H9 (cell line): ENCODE data around the gene WT1. TPM values are rescaled to one million over a fixed set of nuclear protein-coding genes. Genes with fewer than 3 reads are reported as not detected.

Experiments
- DNase-seq: peaks from one replicate; pipeline ENCODE4 v3.0.0-alpha.2; 2017
- H2AFZ ChIP-seq: one replicate; pipeline ENCODE4 v1.6.1; 2013; ENCODE audit warnings: mild to moderate bottlenecking, low read length, control low read depth, moderate library complexity
- H2AK5ac ChIP-seq: 2 replicates; pipeline ENCODE4 v1.6.1; 2013; ENCODE audit warnings: low read length, control low read depth, mixed read lengths; ENCODE audit not compliant: insufficient read length
- H2BK120ac ChIP-seq: one replicate; pipeline ENCODE4 v1.6.1; 2013; ENCODE audit warnings: low read depth, mild to moderate bottlenecking, low read length, control low read depth, inconsistent platforms; ENCODE audit not compliant: poor library complexity, severe bottlenecking
- H2BK12ac ChIP-seq: 2 replicates; pipeline ENCODE4 v1.6.1; 2013; ENCODE audit warnings: low read length, control low read depth, mixed read lengths, low read depth; ENCODE audit not compliant: insufficient read length
- H2BK15ac ChIP-seq: 2 replicates; pipeline ENCODE4 v1.6.1; 2013; ENCODE audit warnings: low read depth, low read length, control low read depth
- H2BK20ac ChIP-seq: one replicate; pipeline ENCODE4 v1.6.1; 2013; ENCODE audit warnings: low read depth, mild to moderate bottlenecking, low read length, control low read depth, inconsistent platforms; ENCODE audit not compliant: poor library complexity, severe bottlenecking
- H2BK5ac ChIP-seq: 2 replicates; pipeline ENCODE4 v1.6.1; 2013; ENCODE audit warnings: low read length, control low read depth, mixed read lengths; ENCODE audit not compliant: insufficient read length
- H3K14ac ChIP-seq: 2 replicates; pipeline ENCODE4 v1.6.1; 2013; ENCODE audit warnings: low read length, control low read depth; ENCODE audit not compliant: insufficient read depth
- H3K18ac ChIP-seq: 2 replicates; pipeline ENCODE4 v1.6.1; 2013; ENCODE audit warnings: low read depth, mild to moderate bottlenecking, mixed read lengths, low read length, control low read depth; ENCODE audit not compliant: insufficient read length
- H3K23ac ChIP-seq: 2 replicates; pipeline ENCODE4 v1.6.1; 2013; ENCODE audit warnings: low read length, control low read depth, mixed read lengths, low read depth; ENCODE audit not compliant: insufficient read length
- H3K23me2 ChIP-seq: 2 replicates; pipeline ENCODE4 v1.6.1; 2013; ENCODE audit warnings: low read depth, mild to moderate bottlenecking, mixed read lengths, low read length, control low read depth; ENCODE audit not compliant: insufficient read length, poor library complexity, severe bottlenecking
- H3K27ac ChIP-seq: 2 replicates; pipeline ENCODE4 v1.5.1; 2013; ENCODE audit warnings: low read length, control low read depth, mixed read lengths, low read depth; ENCODE audit not compliant: insufficient read length
- H3K27me3 ChIP-seq: 2 replicates; pipeline ENCODE4 v1.6.1; 2013; ENCODE audit warnings: low read length, control low read depth, inconsistent platforms; ENCODE audit not compliant: insufficient read depth
- H3K4ac ChIP-seq: 2 replicates; pipeline ENCODE4 v1.6.1; 2013; ENCODE audit warnings: low read depth, mild to moderate bottlenecking, control low read depth, inconsistent platforms, low read length, moderate library complexity
- H3K4me1 ChIP-seq: 2 replicates; pipeline ENCODE4 v1.6.1; 2013; ENCODE audit warnings: low read length, control low read depth, inconsistent platforms; ENCODE audit not compliant: insufficient read depth
- H3K4me2 ChIP-seq: 2 replicates; pipeline ENCODE4 v1.6.1; 2013; ENCODE audit warnings: low read length, control low read depth, mixed read lengths; ENCODE audit not compliant: insufficient read length, insufficient read depth
- H3K56ac ChIP-seq: 2 replicates; pipeline ENCODE4 v1.6.1; 2013; ENCODE audit warnings: low read depth, mild to moderate bottlenecking, mixed read lengths, low read length, control low read depth; ENCODE audit not compliant: insufficient read length
- H3K79me1 ChIP-seq: 2 replicates; pipeline ENCODE4 v1.6.1; 2013; ENCODE audit warnings: low read depth, mild to moderate bottlenecking, moderate library complexity, low read length, control low read depth, inconsistent platforms; ENCODE audit not compliant: insufficient read depth, poor library complexity, severe bottlenecking
- H3K79me2 ChIP-seq: 2 replicates; pipeline ENCODE4 v1.6.1; 2013; ENCODE audit warnings: low read length, control low read depth, inconsistent platforms; ENCODE audit not compliant: insufficient read depth
- H3K9ac ChIP-seq: 2 replicates; pipeline ENCODE4 v1.6.1; 2013; ENCODE audit warnings: low read length, control low read depth, mixed read lengths; ENCODE audit not compliant: insufficient read length; ENCODE audit errors: extremely low read depth
- H3K9me3 ChIP-seq: one replicate; pipeline ENCODE4 v1.6.1; 2013; ENCODE audit warnings: low read depth, low read length, inconsistent platforms; ENCODE audit not compliant: control insufficient read depth
- H3T11ph ChIP-seq: one replicate; pipeline ENCODE4 v1.6.1; 2013; ENCODE audit warnings: mild to moderate bottlenecking, low read length, control low read depth, inconsistent platforms
- H4K20me1 ChIP-seq: one replicate; pipeline ENCODE4 v1.6.1; 2013; ENCODE audit not compliant: control insufficient read depth, insufficient read length, insufficient read depth
- H4K5ac ChIP-seq: 2 replicates; pipeline ENCODE4 v1.6.1; 2013; ENCODE audit warnings: low read depth, mild to moderate bottlenecking, mixed read lengths, low read length, control low read depth; ENCODE audit not compliant: insufficient read length
- H4K8ac ChIP-seq: replicated peaks from 2 replicates; pipeline ENCODE4 v1.6.1; 2013; ENCODE audit warnings: low read length, control low read depth, mixed read lengths, low read depth; ENCODE audit not compliant: insufficient read length
- H4K91ac ChIP-seq: 2 replicates; pipeline ENCODE4 v1.6.1; 2013; ENCODE audit warnings: low read depth, mild to moderate bottlenecking, moderate library complexity, mixed read lengths, low read length, control low read depth; ENCODE audit not compliant: insufficient read length
- H3K27ac Mint-ChIP-seq, 3 experiments: 2 replicates in 2 of 3; 3 replicates in 1 of 3; pipeline ENCODE4 v1.8.0; 2020 to 2021; ENCODE audit warnings: mixed read lengths in 3 of 3, mild to moderate bottlenecking in 1 of 3, moderate library complexity in 1 of 3
- H3K27me3 Mint-ChIP-seq: 2 replicates; pipeline ENCODE4 v1.8.0; 2021; ENCODE audit warnings: low read depth, mild to moderate bottlenecking, moderate library complexity, mixed read lengths
- H3K36me3 Mint-ChIP-seq, 3 experiments: 2 replicates in 2 of 3; 3 replicates in 1 of 3; pipeline ENCODE4 v1.8.0; 2020 to 2021; ENCODE audit warnings: low read depth in 3 of 3, mixed read lengths in 3 of 3; ENCODE audit not compliant: insufficient read depth in 1 of 3
- H3K4me1 Mint-ChIP-seq, 2 experiments: 2 replicates each; pipeline ENCODE4 v1.8.0; 2020; ENCODE audit warnings: mixed read lengths in 2 of 2
- H3K4me3 Mint-ChIP-seq, 2 experiments: 2 replicates in 1 of 2; 3 replicates in 1 of 2; pipeline ENCODE4 v1.8.0; 2020 to 2021; ENCODE audit warnings: mild to moderate bottlenecking in 2 of 2, mixed read lengths in 2 of 2, moderate library complexity in 1 of 2
- H3K9me3 Mint-ChIP-seq, 2 experiments: 2 replicates in 1 of 2; 3 replicates in 1 of 2; pipeline ENCODE4 v1.8.0; 2020; ENCODE audit warnings: mild to moderate bottlenecking in 2 of 2, mixed read lengths in 2 of 2, moderate library complexity in 1 of 2
- CTCF ChIP-seq: fragments of 200-600 bp; sonication (generic); conservative IDR thresholded peaks from 3 replicates; pipeline ENCODE4 v1.8.0; 2021; ENCODE audit warnings: antibody characterized with exemption, mild to moderate bottlenecking
- WGBS: extraction: QIAGEN DNeasy Blood & Tissue Kit; methylation state at CpG from one replicate; pipeline ENCODE4 v1.1.7; 2013; ENCODE audit warnings: missing lambda C conversion rate, low lambda C conversion rate, mixed read lengths; ENCODE audit not compliant: insufficient read length; ENCODE audit errors: extremely low coverage; 5-methylcytosine and 5-hydroxymethylcytosine counted together
- total RNA-seq: library from RNA; stranded (reverse); gene quantifications from 2 replicates; pipeline ENCODE4 v1.2.1, GENCODE V29; 2021

WT1 gene
- total RNA-seq, 1 experiment from 2014 or later, result 0.20 TPM

DNA sequence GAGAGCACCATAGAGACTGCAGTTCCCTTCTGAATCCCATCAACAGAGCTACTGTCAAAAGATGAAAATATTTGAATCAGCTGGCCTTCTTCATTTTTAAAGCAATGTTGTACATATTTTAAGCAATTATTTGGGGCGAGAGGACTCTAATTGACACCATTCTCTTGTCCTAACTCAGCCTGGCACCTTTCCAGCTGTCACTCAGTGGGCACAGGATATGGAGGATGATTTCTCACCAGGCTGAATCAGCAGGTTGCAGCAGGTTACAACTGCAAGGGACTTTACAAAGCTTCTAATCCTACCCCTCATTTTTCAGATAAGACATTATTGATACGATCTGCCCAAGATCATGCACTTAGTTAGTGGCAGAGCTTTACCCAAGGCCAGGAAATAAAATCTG lies 11.9 kb upstream of the WT1 start:
- Histone ChIP-seq H3K4me1 (no peaks in the 10 kb centered on the region), H4K20me1 (no peaks in the 10 kb centered on the region), H3K4ac (no peak overlapping the region), H3K9ac (no peak overlapping the region), H2BK5ac (no peak overlapping the region), H4K8ac (no peak overlapping the region), H3K9me3 (no peaks in the 10 kb centered on the region), H3K79me1 (no peaks in the 10 kb centered on the region), H3K14ac (no peak overlapping the region), H3K18ac (no peak overlapping the region), H2BK120ac (no peak overlapping the region), H4K5ac (no peak overlapping the region), H3T11ph (no peak overlapping the region), H2AK5ac (no peak overlapping the region), H3K4me2 (no peak overlapping the region), H2BK15ac (no peak overlapping the region), H3K79me2 (no peaks in the 10 kb centered on the region), H3K27ac (no peak overlapping the region), H2BK12ac (no peak overlapping the region), H3K27me3 (peaks cover 7% of the 10 kb centered on the region; the same call in 1 of the 2 replicates), H2BK20ac (no peak overlapping the region), H3K23ac (no peak overlapping the region), H2AFZ (no peak overlapping the region), H3K23me2 (no peaks in the 10 kb centered on the region), H3K56ac (no peak overlapping the region), H4K91ac (no peak overlapping the region)
- WGBS, result no CpG with 5 or more reads among the region's 2 CpGs
- no peak for TF ChIP-seq CTCF
- no peak for DNase-seq
- peaks cover 4% of the 10 kb centered on the region in 2 experiments; a peak in 3 of 4 replicates for H3K4me1 Mint-ChIP-seq
- H3K36me3 Mint-ChIP-seq, result no peaks in the 10 kb centered on the region
- H3K27ac Mint-ChIP-seq, result no peak overlapping the region
- H3K27me3 Mint-ChIP-seq, result peaks cover 50% of the 10 kb centered on the region
- no peak overlapping the region for H3K4me3 Mint-ChIP-seq
- H3K9me3 Mint-ChIP-seq, result no peaks in the 10 kb centered on the region
